Midbrain (tissue), 1 donor: ENCODE measurements around the gene GNRHR.

Experiments used
- DNase-seq: peaks from one replicate; lab custom pipeline; 2025; lab: John Stamatoyannopoulos, UW

GNRHR gene

DNA sequence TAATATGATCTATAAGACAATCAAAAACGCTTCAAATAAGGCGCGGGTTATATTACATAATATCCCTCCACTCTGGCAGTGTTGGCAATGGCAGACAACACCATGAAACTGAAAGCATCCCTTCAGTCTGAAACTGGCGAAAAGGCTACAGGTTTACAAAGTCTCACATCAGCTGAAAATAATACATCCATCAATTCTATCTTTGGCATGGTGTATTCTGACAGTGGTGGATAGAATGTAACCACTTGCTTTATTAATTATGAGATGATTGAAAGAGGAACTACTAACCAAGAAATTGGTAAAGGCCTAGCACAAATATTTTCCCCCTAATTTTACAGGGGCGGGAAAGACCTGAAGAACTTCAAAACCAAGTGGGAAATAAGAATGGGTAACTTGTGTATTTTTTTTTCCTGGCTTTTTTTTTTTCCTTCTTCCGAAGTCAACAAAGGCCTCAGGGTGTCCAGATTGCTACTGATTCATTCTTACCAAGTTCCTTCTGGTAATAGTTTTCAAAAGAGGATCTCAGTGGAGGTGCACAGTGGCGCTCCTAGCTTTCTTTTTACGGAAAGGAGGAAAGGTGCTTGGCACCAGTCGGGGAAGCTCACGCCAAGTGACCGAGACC is 54.0 kb downstream of the GNRHR start:
- peak; percentile 57 for DNase-seq

- no peak for DNase-seq
Observed at GRCh38 chr4:67699603-67700002, 54.6 kb downstream of the GNRHR start.

DNA sequence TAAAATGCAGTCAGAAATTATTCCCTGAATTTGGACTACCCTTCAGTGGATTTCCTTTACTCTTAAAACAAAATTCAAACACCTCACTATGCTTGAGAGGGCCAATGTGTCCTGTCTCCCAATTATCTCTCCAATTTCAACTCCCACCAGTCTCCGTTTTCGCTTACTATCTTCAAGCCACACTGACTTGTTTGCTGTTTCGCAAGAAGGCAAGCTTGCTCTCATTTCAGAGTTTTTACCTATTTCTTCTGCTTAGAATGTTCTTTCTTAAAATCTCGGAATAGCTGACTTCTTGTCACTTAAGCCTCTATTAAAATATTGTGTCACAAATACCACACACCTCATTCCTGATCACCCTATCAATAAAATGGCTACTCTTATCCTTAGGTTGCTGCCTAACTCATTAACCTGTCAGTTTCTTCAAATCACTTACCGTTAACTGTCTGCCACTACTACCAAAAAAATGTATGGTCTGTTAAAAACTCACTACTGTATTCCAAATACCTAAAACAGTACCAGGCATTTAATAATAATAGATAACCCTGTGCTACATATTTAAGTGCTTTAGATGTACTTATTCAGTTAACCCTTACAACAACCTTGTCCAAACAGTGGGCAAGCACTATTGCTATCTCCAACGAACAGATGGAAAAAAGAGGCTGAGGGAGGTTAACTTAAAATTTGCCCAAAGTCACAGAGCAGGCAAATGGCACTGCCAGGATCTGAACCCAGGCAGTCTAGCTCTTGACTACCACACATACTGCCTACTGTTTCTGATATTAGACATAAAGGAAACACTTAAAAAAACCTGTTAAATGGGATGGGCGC is 56.1 kb downstream of the GNRHR start:
- DNase-seq, result no peak

DNA sequence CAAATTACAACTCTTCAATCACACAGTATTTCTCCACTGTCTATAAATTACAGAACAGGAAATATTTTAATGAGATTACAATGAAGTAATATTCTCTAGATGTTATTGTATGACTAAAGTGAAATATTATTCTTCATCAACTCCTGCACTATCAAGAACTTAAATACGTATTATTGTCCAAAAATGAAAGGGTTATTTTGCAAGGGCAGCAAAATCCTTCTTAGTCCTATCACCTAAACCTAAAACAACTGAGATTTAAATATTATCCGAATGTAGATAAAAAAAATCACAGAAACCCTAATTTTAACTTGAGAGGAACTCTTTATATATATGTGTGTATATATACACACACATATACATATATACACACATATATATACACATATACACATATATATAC is 58.1 kb downstream of the GNRHR start:
- no peak for DNase-seq

DNA sequence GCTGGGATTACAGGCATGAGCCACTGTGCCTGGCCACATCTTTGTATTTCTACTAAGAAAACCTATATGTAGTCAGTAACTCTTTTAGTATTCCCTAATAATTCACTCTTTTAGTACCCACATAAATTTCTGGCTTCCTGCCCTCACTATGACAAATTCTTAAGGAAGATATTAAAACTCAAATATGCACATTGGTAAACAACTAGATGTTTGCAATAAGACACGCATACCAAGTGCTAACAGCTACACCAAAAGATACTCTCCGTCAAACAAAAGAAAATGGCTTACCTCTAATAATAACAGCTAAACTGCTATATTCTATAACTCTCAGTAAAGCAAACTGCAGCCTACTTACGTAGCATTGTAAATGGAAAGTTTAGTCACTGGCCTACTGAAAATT is 59.5 kb downstream of the GNRHR start:
- no peak for DNase-seq

DNA sequence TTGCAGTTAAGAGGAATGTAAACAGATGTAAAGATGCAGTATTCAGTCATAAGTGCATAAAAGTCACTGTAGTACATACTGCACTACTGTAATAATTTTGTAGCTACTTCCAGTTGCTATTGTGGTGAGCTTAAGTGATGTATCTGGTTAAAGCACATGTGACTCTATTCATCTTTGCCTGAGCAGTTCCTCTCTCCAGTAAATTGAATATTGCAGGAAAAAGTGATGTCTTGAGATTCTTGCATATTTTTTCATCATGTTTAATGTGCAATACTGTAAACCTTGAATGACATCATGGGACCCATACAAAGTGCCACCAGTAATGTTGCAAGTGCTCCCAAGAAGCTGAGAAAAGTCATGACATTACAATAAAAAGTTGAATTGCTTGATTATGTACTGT is 62.9 kb downstream of the GNRHR start:
- DNase-seq, result no peak
